GM18873 (cell line): Measurements from ENCODE around the gene HTR3E.
"Not testable (repeated sequence)": the region's sequence is repeated elsewhere in the genome, so short reads cannot be mapped to it uniquely, and the experiment has no call there.

Source experiments
- ATAC-seq: cut with Tn5 transposase; IDR thresholded peaks from one replicate; pipeline ENCODE4 v1.9.1; 2021; ENCODE audit warnings: mild to moderate bottlenecking, moderate library complexity, moderate number of reproducible peaks; ENCODE audit not compliant: unreplicated experiment, low FRiP score

Gene HTR3E

GRCh38 chr3:184099806-184100686 lies 3.2 kb downstream of the HTR3E start:
- ATAC-seq: no peak

GRCh38 chr3:184110316-184110725 lies 13.5 kb downstream of the HTR3E start:
- ATAC-seq: no peak

DNA sequence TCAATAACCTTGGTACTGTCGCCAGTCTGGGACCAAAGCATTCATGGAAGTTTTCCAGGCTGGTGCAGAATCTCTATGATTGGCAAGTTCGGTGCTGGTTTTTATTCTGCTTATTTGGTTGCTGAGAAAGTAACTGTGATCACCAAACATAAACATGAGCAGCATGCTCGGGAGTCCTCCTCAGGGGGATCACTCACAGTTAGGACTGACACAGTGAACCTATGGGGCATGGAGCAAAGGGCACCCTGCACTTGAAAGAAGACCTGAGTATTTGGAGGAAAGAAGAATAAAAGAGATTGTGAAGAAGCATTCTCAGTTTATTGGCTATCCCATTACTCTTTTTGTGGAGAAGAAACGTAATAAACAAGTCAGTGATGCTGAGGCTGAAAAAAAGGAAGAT lies 19.2 kb downstream of the HTR3E start:
- ATAC-seq: no peak

- ATAC-seq: no peak
Measured at GRCh38 chr3:184117636-184118035, 20.8 kb downstream of the HTR3E start.

- not testable (repeated sequence) for ATAC-seq
Measured at GRCh38 chr3:184121031-184121430, 24.2 kb downstream of the HTR3E start.

GRCh38 chr3:184126006-184126405 lies 29.1 kb downstream of the HTR3E start:
- no peak for ATAC-seq

DNA sequence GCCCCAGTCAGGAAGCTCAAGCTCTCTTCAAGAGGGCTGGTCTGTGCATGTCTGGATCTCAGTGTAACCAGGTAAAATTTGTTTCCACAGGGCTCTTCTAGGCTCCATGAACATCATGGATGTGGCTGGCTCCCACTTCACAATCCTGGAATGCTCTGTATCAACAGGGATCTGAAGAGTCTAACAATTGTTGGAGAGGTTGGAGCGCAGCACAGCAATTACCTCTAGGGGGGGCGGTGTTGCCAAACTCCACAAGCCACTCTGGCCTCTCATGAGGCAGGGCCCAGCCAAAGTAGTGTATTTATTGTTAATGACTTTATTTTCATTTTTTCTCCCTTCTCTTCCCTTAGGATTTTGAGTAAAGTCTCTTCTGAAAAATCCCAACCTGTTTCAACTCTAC lies 32.1 kb downstream of the HTR3E start:
- no peak for ATAC-seq

- ATAC-seq: no peak
Measured at GRCh38 chr3:184132945-184133344, 36.1 kb downstream of the HTR3E start.

DNA sequence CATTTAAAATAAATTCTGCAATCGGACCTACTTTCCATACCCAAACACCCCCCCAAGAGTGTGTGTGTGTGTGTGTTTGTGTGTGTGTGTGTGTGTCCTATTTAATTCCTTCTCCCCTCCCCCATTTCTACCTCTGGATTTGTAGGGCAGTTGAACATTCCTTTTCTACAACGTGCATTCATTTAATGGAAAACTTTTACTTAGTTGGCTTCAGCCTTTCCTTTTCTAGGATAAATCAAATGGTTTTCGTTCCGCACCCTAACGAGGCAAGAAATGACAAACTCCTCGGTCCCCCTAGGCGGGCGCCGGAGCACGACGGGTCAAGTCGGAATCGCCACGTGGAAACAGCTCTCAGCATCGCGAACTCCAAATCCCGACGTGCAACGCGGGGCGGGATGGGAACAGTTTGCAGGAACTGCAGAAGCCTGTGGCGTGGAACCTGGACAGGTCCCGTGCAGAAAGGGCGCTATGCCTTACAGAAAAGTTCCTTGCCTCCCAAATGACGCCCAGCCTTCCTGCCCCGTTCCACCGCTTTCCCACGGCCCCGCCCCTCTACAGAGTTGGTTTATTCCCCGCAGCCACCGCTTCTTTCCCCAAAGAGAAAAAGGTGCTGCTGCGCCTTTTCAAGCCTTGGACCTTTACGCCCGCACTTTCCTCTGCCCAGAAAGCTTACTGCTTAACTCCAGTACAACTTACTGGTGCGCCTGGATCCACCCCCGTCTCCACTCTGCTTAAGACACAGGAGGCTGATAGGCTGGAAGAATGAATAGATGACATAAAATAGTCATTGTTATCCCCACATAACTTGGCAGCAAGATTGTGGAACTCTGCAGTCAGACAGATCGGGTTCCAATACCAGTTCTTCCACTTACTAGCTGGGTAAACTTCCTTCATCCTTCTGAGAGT lies 37.2 kb downstream of the HTR3E start:
- ATAC-seq: no peak

DNA sequence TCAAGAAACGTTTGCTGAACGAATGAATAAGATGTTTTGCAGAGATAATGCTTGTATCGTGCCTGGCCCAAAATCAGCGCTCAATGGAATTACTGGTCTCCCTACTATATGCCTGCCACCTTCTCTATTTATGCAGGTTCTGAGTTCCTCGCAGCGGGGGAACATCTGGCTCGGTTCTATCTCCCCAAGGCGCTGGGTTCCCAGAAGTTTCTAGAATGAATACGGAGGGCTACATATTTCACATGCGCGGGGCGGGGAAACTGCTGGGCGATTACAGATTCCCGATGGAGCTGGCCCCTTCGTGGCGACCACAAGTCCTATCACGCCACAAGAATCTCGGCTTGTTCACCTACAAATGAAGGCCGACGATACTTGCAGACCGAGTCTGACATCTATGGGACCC lies 37.9 kb downstream of the HTR3E start:
- ATAC-seq: peak; percentile 4

- peak; percentile 90 for ATAC-seq
Measured at GRCh38 chr3:184135149-184135910, 38.5 kb downstream of the HTR3E start, which contains the start of gene EIF2B5. Gene EIF2B5 (plus strand): TSS chr3:184135358. CDS start chr3:184135386, 28 bp downstream.

DNA sequence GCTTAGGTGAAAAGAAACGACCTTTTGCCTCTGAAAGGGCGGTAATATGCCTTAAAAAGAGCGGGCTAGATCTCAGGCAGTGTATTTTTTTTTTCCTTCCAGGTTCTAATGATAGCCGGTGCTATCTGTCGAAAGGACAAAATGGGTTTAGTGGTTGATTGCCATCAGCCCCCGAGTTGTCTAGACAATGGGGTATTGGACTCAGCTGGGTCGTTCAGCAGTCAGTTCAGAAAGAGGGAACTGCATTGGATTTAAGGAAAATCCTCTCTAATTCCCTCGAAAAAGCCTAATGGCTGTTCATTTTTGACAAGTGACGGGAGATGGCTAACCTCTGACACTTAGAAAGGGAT lies 39.0 kb downstream of the HTR3E start:
- no peak for ATAC-seq

GRCh38 chr3:184140436-184140835 lies 43.6 kb downstream of the HTR3E start:
- no peak for ATAC-seq

DNA sequence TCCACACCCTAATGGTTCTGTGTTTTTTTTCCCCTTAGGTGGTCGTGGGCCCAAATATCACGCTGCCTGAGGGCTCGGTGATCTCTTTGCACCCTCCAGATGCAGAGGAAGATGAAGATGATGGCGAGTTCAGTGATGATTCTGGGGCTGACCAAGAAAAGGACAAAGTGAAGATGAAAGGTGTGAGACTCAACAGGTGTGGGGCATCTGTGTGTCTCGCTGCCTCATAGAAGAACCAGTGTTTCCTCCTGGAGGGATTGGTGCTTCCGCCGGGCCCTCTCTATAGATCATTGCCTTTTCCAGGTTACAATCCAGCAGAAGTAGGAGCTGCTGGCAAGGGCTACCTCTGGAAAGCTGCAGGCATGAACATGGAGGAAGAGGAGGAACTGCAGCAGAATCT lies 45.3 kb downstream of the HTR3E start:
- no peak for ATAC-seq

DNA sequence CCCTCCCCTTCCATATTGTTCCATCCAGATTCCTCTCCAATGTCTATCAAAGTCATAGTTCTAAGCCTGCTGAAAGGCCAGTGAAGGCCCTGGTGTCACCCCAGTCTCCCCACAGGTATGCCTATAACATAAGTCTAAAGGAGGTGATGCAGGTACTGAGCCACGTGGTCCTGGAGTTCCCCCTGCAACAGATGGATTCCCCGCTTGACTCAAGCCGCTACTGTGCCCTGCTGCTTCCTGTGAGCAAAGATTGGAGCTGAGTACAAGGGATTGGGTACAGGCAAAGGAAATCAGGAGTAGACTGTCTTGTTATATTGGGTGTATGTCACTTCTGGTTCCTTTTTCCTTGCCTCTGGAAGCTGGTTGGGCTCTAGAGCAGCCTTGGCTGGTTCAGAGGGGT lies 46.5 kb downstream of the HTR3E start:
- ATAC-seq: no peak

DNA sequence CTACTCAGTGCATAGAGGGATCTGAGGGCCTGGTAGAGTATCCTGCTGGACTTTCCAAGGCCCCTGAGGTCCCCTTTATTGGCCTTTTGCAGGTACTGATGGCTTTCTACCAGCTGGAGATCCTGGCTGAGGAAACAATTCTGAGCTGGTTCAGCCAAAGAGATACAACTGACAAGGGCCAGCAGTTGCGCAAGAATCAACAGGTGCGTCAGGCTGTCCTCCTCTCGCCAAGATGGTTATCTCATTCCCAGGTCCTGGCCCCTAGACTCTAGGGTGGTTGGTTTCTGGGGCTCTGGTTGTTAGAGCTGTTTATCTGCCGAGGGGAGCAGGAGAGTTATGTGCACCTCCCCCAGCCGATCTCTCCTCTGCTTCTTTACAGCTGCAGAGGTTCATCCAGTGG lies 47.6 kb downstream of the HTR3E start:
- ATAC-seq: no peak

DNA sequence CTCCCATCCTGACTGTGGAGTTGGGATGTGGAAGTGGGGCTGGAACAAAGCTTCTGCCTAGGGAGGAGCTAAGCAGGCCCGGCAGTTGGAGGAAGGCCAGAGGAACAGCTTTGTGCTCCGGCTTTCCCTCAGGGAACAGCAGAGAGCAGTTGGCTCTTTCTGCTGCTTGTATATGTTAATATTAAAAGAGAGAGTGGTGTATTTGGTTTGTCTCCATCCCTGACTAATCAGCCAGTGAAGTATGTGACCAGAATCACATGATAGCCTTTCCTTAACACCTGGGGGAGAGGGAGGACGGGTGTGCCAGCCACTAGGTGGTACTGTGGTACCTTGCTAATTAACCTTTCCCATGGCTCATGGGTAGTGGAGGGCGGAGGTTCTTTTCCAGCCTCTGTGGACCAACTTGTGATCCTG lies 48.3 kb downstream of the HTR3E start:
- no peak for ATAC-seq

- no peak for ATAC-seq
Measured at GRCh38 chr3:184145751-184146270, 48.9 kb downstream of the HTR3E start.

DNA sequence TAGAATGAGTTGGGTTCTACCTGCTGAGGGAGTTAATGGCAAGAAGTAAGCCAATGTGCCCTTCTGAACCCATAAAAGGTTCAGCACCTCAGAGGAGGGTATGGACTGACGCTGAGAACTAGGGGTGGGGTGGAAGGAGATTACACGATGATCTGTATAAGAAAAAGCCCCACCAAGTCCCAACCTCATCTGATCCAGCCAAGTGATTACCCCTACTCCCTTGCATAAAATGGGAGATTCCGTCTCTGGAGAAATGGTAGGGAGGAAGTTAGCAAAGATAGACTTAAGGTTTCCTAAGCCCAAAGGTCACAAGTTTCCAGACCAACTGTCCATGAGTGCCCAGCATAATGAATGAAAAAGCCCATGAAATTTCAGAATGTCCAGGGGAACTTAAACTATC lies 51.2 kb downstream of the HTR3E start:
- no peak for ATAC-seq

DNA sequence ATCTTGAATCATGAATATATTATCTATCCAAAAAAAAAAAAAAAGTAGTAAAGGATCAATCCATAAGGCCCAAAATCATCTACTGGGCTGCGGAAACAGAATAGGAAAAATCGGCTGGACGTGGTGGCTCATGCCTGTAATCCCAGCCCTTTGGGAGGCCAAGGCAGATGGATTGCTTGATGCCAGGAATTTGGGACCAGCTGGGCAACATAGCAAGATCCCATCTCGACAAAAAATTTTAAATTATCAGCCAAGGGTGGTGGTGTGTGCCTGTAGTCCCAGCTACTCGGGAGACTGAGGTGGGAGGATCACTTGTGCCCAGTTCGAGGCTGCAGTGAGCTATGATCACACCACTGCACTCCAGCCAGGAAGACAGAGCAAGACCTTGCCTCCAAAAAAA lies 52.3 kb downstream of the HTR3E start:
- ATAC-seq: no peak
